ENCODE data around the gene AKNA.

- TF ChIP-seq CTCF (IDR thresholded peaks at IDR 0.05) (no peak), POLR2A (IDR thresholded peaks at IDR 0.05) (no peak)
Measured at GRCh38 chr9:114433720-114434255, 46.0 kb upstream of the AKNA start.
